ENCODE data around the gene XPO1.

GRCh38 chr2:61557381-61557780 is 19.2 kb upstream of the XPO1 start:
- TF ChIP-seq, protein P1, sequence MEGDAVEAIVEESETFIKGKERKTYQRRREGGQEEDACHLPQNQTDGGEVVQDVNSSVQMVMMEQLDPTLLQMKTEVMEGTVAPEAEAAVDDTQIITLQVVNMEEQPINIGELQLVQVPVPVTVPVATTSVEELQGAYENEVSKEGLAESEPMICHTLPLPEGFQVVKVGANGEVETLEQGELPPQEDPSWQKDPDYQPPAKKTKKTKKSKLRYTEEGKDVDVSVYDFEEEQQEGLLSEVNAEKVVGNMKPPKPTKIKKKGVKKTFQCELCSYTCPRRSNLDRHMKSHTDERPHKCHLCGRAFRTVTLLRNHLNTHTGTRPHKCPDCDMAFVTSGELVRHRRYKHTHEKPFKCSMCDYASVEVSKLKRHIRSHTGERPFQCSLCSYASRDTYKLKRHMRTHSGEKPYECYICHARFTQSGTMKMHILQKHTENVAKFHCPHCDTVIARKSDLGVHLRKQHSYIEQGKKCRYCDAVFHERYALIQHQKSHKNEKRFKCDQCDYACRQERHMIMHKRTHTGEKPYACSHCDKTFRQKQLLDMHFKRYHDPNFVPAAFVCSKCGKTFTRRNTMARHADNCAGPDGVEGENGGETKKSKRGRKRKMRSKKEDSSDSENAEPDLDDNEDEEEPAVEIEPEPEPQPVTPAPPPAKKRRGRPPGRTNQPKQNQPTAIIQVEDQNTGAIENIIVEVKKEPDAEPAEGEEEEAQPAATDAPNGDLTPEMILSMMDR (IDR thresholded peaks at IDR 0.05; ENCODE audit: poor library complexity, severe bottlenecking) = no peak
- TF ChIP-seq RAD21 (conservative IDR thresholded peaks at IDR 0.05) (no peak), EZH2 (IDR thresholded peaks at IDR 0.05; ENCODE audit: borderline replicate concordance, insufficient read depth, low read length, poor library complexity, severe bottlenecking) (no peak), MXI1 (conservative IDR thresholded peaks at IDR 0.05; ENCODE audit: poor library complexity, severe bottlenecking) (no peak), TAF1 (IDR thresholded peaks at IDR 0.05; ENCODE audit: low read depth) (no peak)
- TF ChIP-seq, protein P2, sequence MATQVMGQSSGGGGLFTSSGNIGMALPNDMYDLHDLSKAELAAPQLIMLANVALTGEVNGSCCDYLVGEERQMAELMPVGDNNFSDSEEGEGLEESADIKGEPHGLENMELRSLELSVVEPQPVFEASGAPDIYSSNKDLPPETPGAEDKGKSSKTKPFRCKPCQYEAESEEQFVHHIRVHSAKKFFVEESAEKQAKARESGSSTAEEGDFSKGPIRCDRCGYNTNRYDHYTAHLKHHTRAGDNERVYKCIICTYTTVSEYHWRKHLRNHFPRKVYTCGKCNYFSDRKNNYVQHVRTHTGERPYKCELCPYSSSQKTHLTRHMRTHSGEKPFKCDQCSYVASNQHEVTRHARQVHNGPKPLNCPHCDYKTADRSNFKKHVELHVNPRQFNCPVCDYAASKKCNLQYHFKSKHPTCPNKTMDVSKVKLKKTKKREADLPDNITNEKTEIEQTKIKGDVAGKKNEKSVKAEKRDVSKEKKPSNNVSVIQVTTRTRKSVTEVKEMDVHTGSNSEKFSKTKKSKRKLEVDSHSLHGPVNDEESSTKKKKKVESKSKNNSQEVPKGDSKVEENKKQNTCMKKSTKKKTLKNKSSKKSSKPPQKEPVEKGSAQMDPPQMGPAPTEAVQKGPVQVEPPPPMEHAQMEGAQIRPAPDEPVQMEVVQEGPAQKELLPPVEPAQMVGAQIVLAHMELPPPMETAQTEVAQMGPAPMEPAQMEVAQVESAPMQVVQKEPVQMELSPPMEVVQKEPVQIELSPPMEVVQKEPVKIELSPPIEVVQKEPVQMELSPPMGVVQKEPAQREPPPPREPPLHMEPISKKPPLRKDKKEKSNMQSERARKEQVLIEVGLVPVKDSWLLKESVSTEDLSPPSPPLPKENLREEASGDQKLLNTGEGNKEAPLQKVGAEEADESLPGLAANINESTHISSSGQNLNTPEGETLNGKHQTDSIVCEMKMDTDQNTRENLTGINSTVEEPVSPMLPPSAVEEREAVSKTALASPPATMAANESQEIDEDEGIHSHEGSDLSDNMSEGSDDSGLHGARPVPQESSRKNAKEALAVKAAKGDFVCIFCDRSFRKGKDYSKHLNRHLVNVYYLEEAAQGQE (IDR thresholded peaks at IDR 0.05; ENCODE audit: borderline replicate concordance) = no peak

All from neural cell (in vitro differentiated cells).